Loucy (cell line): Measurements from ENCODE around the gene RPL37.
A peak's percentile ranks its signal among the peaks of the same experiment; 100 is the strongest.

Experiments used
- H2AFZ ChIP-seq: fragments of 200-600 bp; sonication (generic); 2 replicates; pipeline ENCODE4 v1.6.0; 2016; ENCODE audit warnings: antibody characterized with exemption, mild to moderate bottlenecking, low read length, moderate library complexity
- H3F3A ChIP-seq: fragments of 200-600 bp; 2 replicates; pipeline ENCODE4 v1.6.0; 2016; ENCODE audit warnings: antibody characterized with exemption, low read depth, mild to moderate bottlenecking
- H3K27me3 ChIP-seq: fragments of 200-600 bp; sonication (generic); 2 replicates; pipeline ENCODE4 v1.6.1; 2014; ENCODE audit warnings: low read length, mild to moderate bottlenecking; ENCODE audit not compliant: insufficient read depth, poor library complexity, severe bottlenecking
- H3K36me3 ChIP-seq: fragments of 200-600 bp; sonication (generic); 2 replicates; pipeline ENCODE4 v1.6.1; 2016; ENCODE audit warnings: low read length; ENCODE audit not compliant: insufficient read depth
- H3K4me1 ChIP-seq: fragments of 200-600 bp; sonication (generic); 2 replicates; pipeline ENCODE4 v1.5.1; 2014; ENCODE audit warnings: low read length, mild to moderate bottlenecking; ENCODE audit not compliant: insufficient read depth, poor library complexity, severe bottlenecking
- H3K4me2 ChIP-seq: fragments of 200-600 bp; sonication (generic); 2 replicates; pipeline ENCODE4 v1.6.0; 2014; ENCODE audit warnings: antibody characterized with exemption, low read length, low read depth, mild to moderate bottlenecking; ENCODE audit not compliant: poor library complexity, severe bottlenecking
- H3K4me3 ChIP-seq: fragments of 200-600 bp; sonication (generic); 2 replicates; pipeline ENCODE4 v1.5.1; 2014; ENCODE audit warnings: low read length, mild to moderate bottlenecking, mixed read lengths; ENCODE audit not compliant: poor library complexity, severe bottlenecking
- H3K79me2 ChIP-seq: fragments of 200-600 bp; sonication (generic); 2 replicates; pipeline ENCODE4 v1.6.1; 2014; ENCODE audit warnings: low read length; ENCODE audit not compliant: insufficient read depth
- H3K9ac ChIP-seq: fragments of 200-600 bp; sonication (generic); 2 replicates; pipeline ENCODE4 v1.6.0; 2014; ENCODE audit warnings: mild to moderate bottlenecking, low read depth, low read length, moderate library complexity; ENCODE audit not compliant: poor library complexity, severe bottlenecking
- H3K9me2 ChIP-seq: fragments of 200-600 bp; sonication (generic); replicated peaks from 2 replicates; pipeline ENCODE4 v1.6.1; 2016; ENCODE audit warnings: low read depth, low read length, mixed read lengths
- H3K9me3 ChIP-seq: fragments of 200-600 bp; sonication (generic); 2 replicates; pipeline ENCODE4 v1.6.1; 2014; ENCODE audit warnings: mild to moderate bottlenecking, antibody characterized with exemption, low read length, low read depth; ENCODE audit not compliant: insufficient read depth
- H4K20me1 ChIP-seq: fragments of 200-600 bp; sonication (generic); 2 replicates; pipeline ENCODE4 v1.6.0; 2014; ENCODE audit warnings: antibody characterized with exemption, low read length, mild to moderate bottlenecking; ENCODE audit not compliant: insufficient read depth, poor library complexity, severe bottlenecking
- CTCF ChIP-seq: fragments of 200-600 bp; sonication (generic); conservative IDR thresholded peaks from 2 replicates; pipeline ENCODE4 v1.5.1; 2014; ENCODE audit warnings: mild to moderate bottlenecking, antibody characterized with exemption, low read length
- EZH2phosphoT487 ChIP-seq: fragments of 200-600 bp; IDR thresholded peaks from 2 replicates; pipeline ENCODE4 v1.6.1; 2018; ENCODE audit warnings: antibody characterized with exemption, mild to moderate bottlenecking, moderate library complexity, borderline replicate concordance

RPL37 gene

DNA sequence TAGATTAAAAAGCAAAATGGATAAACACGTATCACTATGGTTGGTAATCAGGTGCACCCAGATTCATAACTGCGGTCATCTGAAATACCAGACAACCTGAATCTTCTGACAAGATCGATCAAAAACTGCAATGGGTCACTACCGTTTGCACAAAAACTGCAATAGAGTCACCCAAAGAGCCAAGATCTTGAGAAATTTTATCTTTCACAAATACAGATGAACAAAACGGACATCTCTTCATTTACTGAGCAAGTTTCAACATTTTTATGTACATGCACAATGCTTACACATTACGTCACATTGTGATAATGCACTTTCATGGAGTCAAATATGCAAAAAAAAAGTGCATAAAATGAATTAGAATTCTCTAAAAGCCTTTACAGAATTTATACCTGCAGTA, 55.5 kb downstream of the RPL37 start:
- peaks cover 23% of the 10 kb centered on the region for H3K36me3 ChIP-seq
- peaks cover 60% of the 10 kb centered on the region for H4K20me1 ChIP-seq
- H3F3A ChIP-seq, result no peaks in the 10 kb centered on the region
- no peak overlapping the region for H3K4me3 ChIP-seq
- no peak overlapping the region for H3K4me2 ChIP-seq
- H2AFZ ChIP-seq, result no peak overlapping the region
- H3K27me3 ChIP-seq, result no peaks in the 10 kb centered on the region
- no peak for TF ChIP-seq EZH2phosphoT487
- TF ChIP-seq CTCF, result no peak
- H3K79me2 ChIP-seq, result peaks cover 63% of the 10 kb centered on the region
- no peaks in the 10 kb centered on the region for H3K9me2 ChIP-seq
- no peak overlapping the region for H3K9ac ChIP-seq
- peaks cover 17% of the 10 kb centered on the region for H3K4me1 ChIP-seq
- H3K9me3 ChIP-seq, result no peaks in the 10 kb centered on the region

- Histone ChIP-seq H3K27me3 (no peaks in the 10 kb centered on the region), H2AFZ (no peak overlapping the region), H3F3A (no peaks in the 10 kb centered on the region), H3K9ac (no peak overlapping the region), H3K79me2 (peaks cover 50% of the 10 kb centered on the region), H3K4me2 (no peak overlapping the region), H3K9me2 (no peaks in the 10 kb centered on the region), H3K36me3 (peaks cover 37% of the 10 kb centered on the region), H3K4me3 (no peak overlapping the region), H3K9me3 (no peaks in the 10 kb centered on the region), H3K4me1 (peaks cover 17% of the 10 kb centered on the region), H4K20me1 (peaks cover 47% of the 10 kb centered on the region)
- no peak for TF ChIP-seq CTCF
- no peak for TF ChIP-seq EZH2phosphoT487
Observed at GRCh38 chr5:40778133-40778532, 56.9 kb downstream of the RPL37 start.

GRCh38 chr5:40776658-40776977, 58.4 kb downstream of the RPL37 start:
- no peak overlapping the region for H2AFZ ChIP-seq
- H3K4me3 ChIP-seq, result no peak overlapping the region
- no peaks in the 10 kb centered on the region for H3K27me3 ChIP-seq
- H3K79me2 ChIP-seq, result peaks cover 35% of the 10 kb centered on the region
- peaks cover 11% of the 10 kb centered on the region for H3K4me1 ChIP-seq
- H3K36me3 ChIP-seq, result peaks cover 52% of the 10 kb centered on the region
- no peaks in the 10 kb centered on the region for H3F3A ChIP-seq
- H3K4me2 ChIP-seq, result peak overlapping the region; percentile 14
- no peaks in the 10 kb centered on the region for H3K9me3 ChIP-seq
- no peaks in the 10 kb centered on the region for H3K9me2 ChIP-seq
- peaks cover 32% of the 10 kb centered on the region for H4K20me1 ChIP-seq
- H3K9ac ChIP-seq, result no peak overlapping the region
- TF ChIP-seq EZH2phosphoT487, result no peak
- TF ChIP-seq CTCF, result no peak
